GM23338 (cell line): ENCODE data around the gene LGALS1. TPM values are rescaled to one million over a fixed set of nuclear protein-coding genes. Genes with fewer than 3 reads are reported as not detected.

Experiments used
- ATAC-seq: fragments of 200-7000 bp; cut with Tn5 transposase; 3 replicates; pipeline ENCODE4 v1.9.1; 2020
- DNase-seq: peaks from one replicate; pipeline ENCODE4 v3.0.0-alpha.2; 2015; ENCODE audit warnings: low spot score
- H2AFZ ChIP-seq: fragments of 200-600 bp; sonication (generic); 2 replicates; pipeline ENCODE4 v1.8.0; 2016; ENCODE audit warnings: antibody characterized with exemption, mild to moderate bottlenecking, moderate library complexity
- H3F3A ChIP-seq: fragments of 200-600 bp; sonication (generic); replicated peaks from 2 replicates; pipeline ENCODE4 v1.8.0; 2017; ENCODE audit warnings: antibody characterized with exemption, mixed run types, low read depth
- H3K27ac ChIP-seq: fragments of 200-600 bp; sonication (generic); 2 replicates; pipeline ENCODE4 v1.6.1; 2016; ENCODE audit warnings: low read depth
- H3K27me3 ChIP-seq: fragments of 200-600 bp; sonication (generic); 2 replicates; pipeline ENCODE4 v1.8.0; 2016; ENCODE audit warnings: mild to moderate bottlenecking, mixed run types, moderate library complexity; ENCODE audit not compliant: insufficient read depth
- H3K36me3 ChIP-seq: fragments of 200-600 bp; sonication (generic); 2 replicates; pipeline ENCODE4 v1.8.0; 2016; ENCODE audit warnings: mild to moderate bottlenecking; ENCODE audit not compliant: insufficient read depth
- H3K4me1 ChIP-seq: fragments of 200-600 bp; sonication (generic); 2 replicates; pipeline ENCODE4 v1.8.0; 2016; ENCODE audit warnings: mild to moderate bottlenecking, moderate library complexity; ENCODE audit not compliant: insufficient read depth
- H3K4me2 ChIP-seq: fragments of 200-600 bp; sonication (generic); 2 replicates; pipeline ENCODE4 v1.7.1; 2017; ENCODE audit warnings: mixed run types
- H3K4me3 ChIP-seq: fragments of 200-600 bp; sonication (generic); 2 replicates; pipeline ENCODE4 v1.6.1; 2016; ENCODE audit warnings: mixed run types
- H3K79me2 ChIP-seq: fragments of 200-600 bp; sonication (generic); replicated peaks from 2 replicates; pipeline ENCODE4 v1.8.0; 2017; ENCODE audit warnings: mild to moderate bottlenecking; ENCODE audit not compliant: insufficient read depth
- H3K9me2 ChIP-seq: fragments of 200-600 bp; sonication (generic); 2 replicates; pipeline ENCODE4 v1.8.0; 2017; ENCODE audit not compliant: insufficient read depth
- H4K20me1 ChIP-seq: fragments of 200-600 bp; sonication (generic); replicated peaks from 2 replicates; pipeline ENCODE4 v1.8.0; 2017; ENCODE audit warnings: mild to moderate bottlenecking; ENCODE audit not compliant: insufficient read depth
- H3K27ac Mint-ChIP-seq: 2 replicates; pipeline ENCODE4 v1.8.0; 2020; ENCODE audit warnings: inconsistent platforms, mild to moderate bottlenecking, moderate library complexity, mixed read lengths
- H3K27me3 Mint-ChIP-seq: 3 replicates; pipeline ENCODE4 v1.8.0; 2022; ENCODE audit warnings: low read depth, mild to moderate bottlenecking, moderate library complexity, mixed read lengths, inconsistent platforms; ENCODE audit not compliant: insufficient read depth, poor library complexity
- H3K36me3 Mint-ChIP-seq: 3 replicates; pipeline ENCODE4 v1.8.0; 2021; ENCODE audit warnings: low read depth, mild to moderate bottlenecking, inconsistent platforms, moderate library complexity, mixed read lengths
- H3K4me1 Mint-ChIP-seq: 3 replicates; pipeline ENCODE4 v1.8.0; 2020; ENCODE audit warnings: mild to moderate bottlenecking, inconsistent platforms, mixed read lengths
- H3K4me3 Mint-ChIP-seq: 3 replicates; pipeline ENCODE4 v1.8.0; 2021; ENCODE audit warnings: moderate library complexity, mild to moderate bottlenecking, inconsistent platforms, mixed read lengths
- H3K9me3 Mint-ChIP-seq: 3 replicates; pipeline ENCODE4 v1.8.0; 2020; ENCODE audit warnings: moderate library complexity, mild to moderate bottlenecking, inconsistent platforms, mixed read lengths
- CREB1 ChIP-seq: fragments of 250-450 bp; sonication (Bioruptor Pico); IDR thresholded peaks from 2 replicates; pipeline ENCODE4 v1.5.0; 2020; ENCODE audit warnings: low read depth, mild to moderate bottlenecking, moderate library complexity
- CTCF ChIP-seq, 2 experiments: fragments of 200-600 bp in 1 of 2; sonication (generic) in 1 of 2; conservative IDR thresholded peaks; 2 replicates each; pipeline versions ENCODE4 v1.5.1 to v1.6.1; 2016 to 2017; ENCODE audit warnings: antibody characterized with exemption in 2 of 2, low read depth in 2 of 2, mild to moderate bottlenecking in 2 of 2, moderate library complexity in 1 of 2
- ETS1 ChIP-seq: IDR thresholded peaks from 2 replicates; pipeline ENCODE4 v1.6.1; 2016; ENCODE audit warnings: antibody characterized with exemption
- EZH2 ChIP-seq: fragments of 200-600 bp; sonication (generic); IDR thresholded peaks from one replicate; pipeline ENCODE4 v1.8.0; 2017; ENCODE audit warnings: antibody characterized with exemption, mild to moderate bottlenecking, low read depth; ENCODE audit not compliant: unreplicated experiment
- EZH2phosphoT487 ChIP-seq: fragments of 200-600 bp; sonication (generic); IDR thresholded peaks from one replicate; pipeline ENCODE4 v1.8.1; 2018; ENCODE audit warnings: antibody characterized with exemption; ENCODE audit not compliant: unreplicated experiment
- JUNB ChIP-seq: IDR thresholded peaks from one replicate; pipeline ENCODE4 v1.6.1; 2016; ENCODE audit warnings: antibody characterized with exemption; ENCODE audit not compliant: unreplicated experiment
- NANOG ChIP-seq: IDR thresholded peaks from 2 replicates; pipeline ENCODE4 v1.6.1; 2016; ENCODE audit warnings: antibody characterized with exemption, borderline replicate concordance
- POLR2AphosphoS5 ChIP-seq: IDR thresholded peaks from 2 replicates; pipeline ENCODE4 v1.6.1; 2016; ENCODE audit warnings: antibody characterized with exemption, low read depth
- REST ChIP-seq: IDR thresholded peaks from one replicate; pipeline ENCODE4 v1.6.1; 2018; ENCODE audit warnings: antibody characterized with exemption; ENCODE audit not compliant: unreplicated experiment
- STAT1 ChIP-seq: IDR thresholded peaks from one replicate; pipeline ENCODE4 v1.6.1; 2016; ENCODE audit warnings: antibody characterized with exemption; ENCODE audit not compliant: unreplicated experiment
- ZNF114 ChIP-seq: fragments of 250-450 bp; sonication (Bioruptor Pico); IDR thresholded peaks from 2 replicates; pipeline ENCODE4 v1.5.0; 2020; ENCODE audit warnings: mild to moderate bottlenecking, moderate library complexity
- ZNF331 ChIP-seq: fragments of 250-450 bp; sonication (Bioruptor Pico); IDR thresholded peaks from 2 replicates; pipeline ENCODE4 v1.5.0; 2020; ENCODE audit warnings: low read depth, mild to moderate bottlenecking, moderate library complexity
- polyA plus RNA-seq: library from polyadenylated mRNA; unstranded; fragments of >200 nt; fragmentation: Nextera tagmentation; extraction: Ambion mirVana; gene quantifications from 2 replicates; pipeline ENCODE4 v1.2.1, GENCODE V29; 2016
- total RNA-seq: library from RNA; depleted of rRNA; stranded (reverse); fragments of >200 nt; shearing (Covaris generic); gene quantifications from 2 replicates; pipeline ENCODE4 v1.2.3, GENCODE V29; 2014

The LGALS1 gene
- total and polyA plus RNA-seq, 2 experiments from 2014 or later = 31.2 to 62.5 TPM

- TF ChIP-seq EZH2 (no peak), POLR2AphosphoS5 (no peak), ZNF331 (CRISPR knock-in tag) (no peak), CTCF (conservative IDR thresholded peaks at IDR 0.05; ENCODE audit: low read depth in 2 of 2) (no peak)
Measured at GRCh38 chr22:37713761-37714160, 38.3 kb downstream of the LGALS1 start (continued).

GRCh38 chr22:37714634-37715033 lies 39.2 kb downstream of the LGALS1 start:
- Mint-ChIP-seq H3K36me3 (peaks cover 47% of the 10 kb centered on the region), H3K4me3 (no peak overlapping the region), H3K9me3 (no peaks in the 10 kb centered on the region), H3K4me1 (peaks cover 4% of the 10 kb centered on the region), H3K27me3 (peaks cover 14% of the 10 kb centered on the region), H3K27ac (no peak overlapping the region)
- H4K20me1 ChIP-seq = no peaks in the 10 kb centered on the region; the same call in 1 of the 2 replicates
- no peak overlapping the region for H3K27ac ChIP-seq
- H3K36me3 ChIP-seq = peaks cover 4% of the 10 kb centered on the region; the same call in 1 of the 2 replicates
- no peak overlapping the region for H2AFZ ChIP-seq
- H3K9me2 ChIP-seq = no peaks in the 10 kb centered on the region
- no peaks in the 10 kb centered on the region for H3K79me2 ChIP-seq
- no peak overlapping the region for H3K4me3 ChIP-seq
- no peak for DNase-seq
- TF ChIP-seq ZNF331 (CRISPR knock-in tag) = no peak
- TF ChIP-seq CREB1 = no peak
- TF ChIP-seq REST = no peak
- TF ChIP-seq JUNB = no peak
- no peak for TF ChIP-seq NANOG
- TF ChIP-seq POLR2AphosphoS5 = no peak
- TF ChIP-seq STAT1 = no peak
- TF ChIP-seq EZH2 = no peak
- TF ChIP-seq EZH2phosphoT487 = no peak
- no peak for TF ChIP-seq CTCF (conservative IDR thresholded peaks at IDR 0.05; ENCODE audit: low read depth in 2 of 2)
- TF ChIP-seq ZNF114 (CRISPR knock-in tag) = no peak
- no peak for TF ChIP-seq ETS1
- H3K4me2 ChIP-seq = no peak overlapping the region
- H3F3A ChIP-seq = no peaks in the 10 kb centered on the region
- H3K27me3 ChIP-seq = no peaks in the 10 kb centered on the region
- no peak for ATAC-seq
- no peaks in the 10 kb centered on the region for H3K4me1 ChIP-seq
